HepG2 (cell line): ENCODE data around the gene DNAJC5. TPM values are rescaled to one million over a fixed set of nuclear protein-coding genes. Genes with fewer than 3 reads are reported as not detected.

Source experiments
- ATAC-seq: fragments of 200-7000 bp; cut with Tn5 transposase; 3 replicates; pipeline ENCODE4 v1.9.1; 2020; ENCODE audit warnings: mild to moderate bottlenecking, moderate library complexity
- BruUV-seq: library from RNA; stranded (reverse); fragments of 400-500 nt; replicated peaks from 2 replicates; lab custom pipeline; 2021; lab: Mats Ljungman, UMichigan
- CTCF ChIA-PET: fragments of 300-600 bp; formaldehyde crosslinking; extraction: SDS; loops from one replicate; lab custom pipeline; 2021; ENCODE audit warnings: low total read pairs, inconsistent platforms, low intra/inter-chr PET ratio; lab: Yijun Ruan, JAX
- POLR2A ChIA-PET: fragments of 350-600 bp; sonication (Branson Sonifier 250); formaldehyde crosslinking; loops from one replicate; lab custom pipeline; 2020; ENCODE audit warnings: antibody characterized with exemption, inconsistent platforms; lab: Yijun Ruan, JAX
- DNase-seq: peaks from one replicate; pipeline ENCODE4 v3.0.0-alpha.2; 2015; ENCODE audit warnings: low spot score
- FAIRE-seq: peaks from 3 replicates; lab custom pipeline; 2011; peaks lifted over from hg19 to GRCh38; lab: Jason Lieb, UNC
- H2AFZ ChIP-seq: one replicate; pipeline ENCODE4 v1.6.1; 2011; ENCODE audit warnings: low read length, inconsistent platforms
- H3K27ac ChIP-seq: fragments of 300-600 bp; 3 replicates; pipeline ENCODE4 v1.8.0; 2011; ENCODE audit warnings: mixed run types, mild to moderate bottlenecking, mixed read lengths, low read length, inconsistent platforms; ENCODE audit not compliant: insufficient read depth; ENCODE audit errors: extremely low read length
- H3K27me3 ChIP-seq, 2 experiments: fragments of 200-600 bp in 1 of 2; 2 replicates in 1 of 2; 3 replicates in 1 of 2; pipeline versions ENCODE4 v1.6.0 to v1.8.0; 2011; ENCODE audit warnings: low read length in 2 of 2, mild to moderate bottlenecking in 2 of 2, moderate library complexity in 2 of 2, inconsistent platforms in 1 of 2; ENCODE audit not compliant: insufficient read depth in 2 of 2, control insufficient read depth in 1 of 2
- H3K36me3 ChIP-seq, 2 experiments: fragments of 200-600 bp in 1 of 2; replicated peaks in 1 of 2; 2 replicates in 1 of 2; 3 replicates in 1 of 2; pipeline versions ENCODE4 v1.5.1 to v1.8.0; 2011; ENCODE audit warnings: low read length in 2 of 2, inconsistent platforms in 1 of 2; ENCODE audit not compliant: insufficient read depth in 2 of 2, control insufficient read depth in 1 of 2
- H3K4me1 ChIP-seq: 2 replicates; pipeline ENCODE4 v1.5.1; 2012; ENCODE audit warnings: low read length, inconsistent platforms; ENCODE audit not compliant: insufficient read depth
- H3K4me2 ChIP-seq: 2 replicates; pipeline ENCODE4 v1.6.0; 2011; ENCODE audit warnings: low read depth, low read length, inconsistent platforms
- H3K4me3 ChIP-seq, 3 experiments: fragments of 200-600 bp in 1 of 3; sonication (generic), shearing (Covaris generic) in 1 of 3; replicated peaks in 1 of 3; 2 replicates each; pipeline ENCODE4 v1.5.1; 2011 to 2016; ENCODE audit warnings: low read length in 3 of 3, inconsistent platforms in 2 of 3, low read depth in 2 of 3, mild to moderate bottlenecking in 2 of 3, control low read depth in 1 of 3, mixed read lengths in 1 of 3; ENCODE audit not compliant: insufficient read depth in 1 of 3
- H3K79me2 ChIP-seq: one replicate; pipeline ENCODE4 v1.6.1; 2011; ENCODE audit warnings: low read length, inconsistent platforms; ENCODE audit not compliant: insufficient read depth
- H3K9ac ChIP-seq: 2 replicates; pipeline ENCODE4 v1.6.0; 2011; ENCODE audit warnings: mild to moderate bottlenecking, low read depth, low read length, inconsistent platforms; ENCODE audit not compliant: insufficient read depth
- H3K9me3 ChIP-seq: 2 replicates; pipeline ENCODE4 v1.5.1; 2012; ENCODE audit warnings: mild to moderate bottlenecking, low read length
- H4K20me1 ChIP-seq: 2 replicates; pipeline ENCODE4 v1.6.0; 2011; ENCODE audit warnings: inconsistent platforms, mild to moderate bottlenecking, low read length, moderate library complexity; ENCODE audit not compliant: insufficient read depth
- AGO2 ChIP-seq: fragments of 200-400 bp; formaldehyde crosslinking; optimal IDR thresholded peaks from 2 replicates; pipeline ENCODE3; 2017; ENCODE audit warnings: mild to moderate bottlenecking, low read depth, low read length, moderate library complexity
- CENPT ChIP-seq: sonication (generic); formaldehyde crosslinking; IDR thresholded peaks from 2 replicates; pipeline ENCODE4 v1.8.0; 2022; ENCODE audit warnings: low read depth, mild to moderate bottlenecking, moderate library complexity, missing genetic modification reagents
- CENPX ChIP-seq: sonication (generic); formaldehyde crosslinking; IDR thresholded peaks from 2 replicates; pipeline ENCODE4 v1.9.0; 2021; ENCODE audit warnings: mild to moderate bottlenecking, missing genetic modification reagents, moderate library complexity
- HDAC1 ChIP-seq: sonication (generic); formaldehyde crosslinking; IDR thresholded peaks from 2 replicates; pipeline ENCODE4 v1.5.1; 2020; ENCODE audit warnings: mild to moderate bottlenecking, missing genetic modification reagents
- MYC ChIP-seq: sonication (generic); formaldehyde crosslinking; IDR thresholded peaks from 2 replicates; pipeline ENCODE4 v1.9.0; 2021; ENCODE audit warnings: missing genetic modification reagents, borderline replicate concordance
- NFIC ChIP-seq: IDR thresholded peaks from 2 replicates; pipeline ENCODE4 v1.6.1; 2012; ENCODE audit warnings: mild to moderate bottlenecking, low read length, inconsistent platforms
- RXRA ChIP-seq: sonication (generic); formaldehyde crosslinking; IDR thresholded peaks from 2 replicates; pipeline ENCODE4 v1.5.1; 2020; ENCODE audit warnings: missing genetic modification reagents
- SALL1 ChIP-seq: sonication (generic); formaldehyde crosslinking; IDR thresholded peaks from 2 replicates; pipeline ENCODE4 v1.8.0; 2022; ENCODE audit warnings: mild to moderate bottlenecking, missing genetic modification reagents
- ZNF687 ChIP-seq: sonication (generic); formaldehyde crosslinking; IDR thresholded peaks from 2 replicates; pipeline ENCODE4 v1.5.1; 2020; ENCODE audit warnings: mild to moderate bottlenecking, missing genetic modification reagents, moderate library complexity
- WGBS: methylation state at CpG from one replicate; pipeline ENCODE4 v1.1.6; 2017; ENCODE audit warnings: low lambda C conversion rate; 5-methylcytosine and 5-hydroxymethylcytosine counted together
- in situ Hi-C: cut with HindIII; loops from 2 replicates; pipeline ENCODE4 v1.10.0; 2017; ENCODE audit warnings: low pct_unique_long_range_greater_than_20kb; ENCODE audit not compliant: extremely low pct_ligation_motif_present
- intact Hi-C: fragments of 100-400 bp; cut with micrococcal nuclease; formaldehyde crosslinking; loops from one replicate; pipeline ENCODE4 v1.10.0; 2022; ENCODE audit not compliant: unreplicated experiment
- polyA plus RNA-seq, 8 experiments: library from polyadenylated mRNA; depleted of rRNA in 3 of 8; stranded (reverse) in 7 of 8; unstranded in 1 of 8; fragments of >200 nt; fragmentation: Illumina TruSeq in 4 of 8; extraction: Trizol in 4 of 8; gene quantifications; 2 replicates each; pipeline versions ENCODE4 v1.2.1 to v1.2.3, GENCODE V29; 2011 to 2016; ENCODE audit warnings: low read depth in 4 of 8, missing spikeins in 1 of 8, mixed read lengths in 1 of 8; ENCODE audit not compliant: insufficient read depth in 1 of 8
- total RNA-seq, 5 experiments: library from RNA; depleted of rRNA; stranded (reverse); fragments of >200 nt; fragmentation: Illumina TruSeq; extraction: Trizol; gene quantifications; 2 replicates each; pipeline ENCODE4 v1.2.3, GENCODE V29; 2016; ENCODE audit warnings: low read depth in 1 of 5
- TF ChIP-seq, protein P1 (sequence below): sonication (generic); formaldehyde crosslinking; IDR thresholded peaks from 2 replicates; pipeline ENCODE4 v1.5.1; 2020; ENCODE audit warnings: mild to moderate bottlenecking, missing genetic modification reagents, borderline replicate concordance

The DNAJC5 gene
- total and polyA plus RNA-seq, 2 of the 13 experiments (the other 11 are each of a cell fraction or from before 2014, with no cell fraction given): 42.8 to 64.5 TPM

GRCh38 chr20:63876489-63877036, 18.4 kb upstream of the DNAJC5 start (continued):
- 0 out of 2 replicates have a peak, but pooled peaks have one; percentile 5 for TF ChIP-seq ZNF687
- peak; percentile 61 for TF ChIP-seq AGO2

GRCh38 chr20:63877755-63878470, 17.0 kb upstream of the DNAJC5 start:
- ATAC-seq (no peak), DNase-seq (no peak), FAIRE-seq (no peak)
- Histone ChIP-seq H3K79me2 (peaks cover 43% of the 10 kb centered on the region), H2AFZ (no peak overlapping the region), H3K9me3 (no peaks in the 10 kb centered on the region), H3K36me3 (peaks cover 69 to 75% of the 10 kb centered on the region in 2 experiments), H3K9ac (no peak overlapping the region), H3K4me2 (no peak overlapping the region), H3K4me3 (no peak overlapping the region), H3K27me3 (no peaks in the 10 kb centered on the region), H4K20me1 (peaks cover 40% of the 10 kb centered on the region; the same call in 1 of the 2 replicates), H3K4me1 (no peaks in the 10 kb centered on the region), H3K27ac (no peak overlapping the region)
- TSS peak; percentile 17 for BruUV-seq
- in situ Hi-C loops: no loop called here
- intact Hi-C loops: no loop called here
- WGBS: 97% methylated on average over 32 of the region's 32 CpGs
- ChIA-PET POLR2A (interaction anchor here (1.1 to 1.5 kb wide), 2 partner anchors 13 to 17 kb away, joined by 3 to 6 read pairs; partner anchors contain the start of genes DNAJC5 and TPD52L2), CTCF (no interaction called here)
- peak; percentile 12; the same call in 1 of the 2 replicates for TF ChIP-seq SALL1
- no peak for TF ChIP-seq MYC
- no peak for TF ChIP-seq HDAC1
- no peak for TF ChIP-seq CENPT (CRISPR knock-in tag)
- TF ChIP-seq, protein P1, sequence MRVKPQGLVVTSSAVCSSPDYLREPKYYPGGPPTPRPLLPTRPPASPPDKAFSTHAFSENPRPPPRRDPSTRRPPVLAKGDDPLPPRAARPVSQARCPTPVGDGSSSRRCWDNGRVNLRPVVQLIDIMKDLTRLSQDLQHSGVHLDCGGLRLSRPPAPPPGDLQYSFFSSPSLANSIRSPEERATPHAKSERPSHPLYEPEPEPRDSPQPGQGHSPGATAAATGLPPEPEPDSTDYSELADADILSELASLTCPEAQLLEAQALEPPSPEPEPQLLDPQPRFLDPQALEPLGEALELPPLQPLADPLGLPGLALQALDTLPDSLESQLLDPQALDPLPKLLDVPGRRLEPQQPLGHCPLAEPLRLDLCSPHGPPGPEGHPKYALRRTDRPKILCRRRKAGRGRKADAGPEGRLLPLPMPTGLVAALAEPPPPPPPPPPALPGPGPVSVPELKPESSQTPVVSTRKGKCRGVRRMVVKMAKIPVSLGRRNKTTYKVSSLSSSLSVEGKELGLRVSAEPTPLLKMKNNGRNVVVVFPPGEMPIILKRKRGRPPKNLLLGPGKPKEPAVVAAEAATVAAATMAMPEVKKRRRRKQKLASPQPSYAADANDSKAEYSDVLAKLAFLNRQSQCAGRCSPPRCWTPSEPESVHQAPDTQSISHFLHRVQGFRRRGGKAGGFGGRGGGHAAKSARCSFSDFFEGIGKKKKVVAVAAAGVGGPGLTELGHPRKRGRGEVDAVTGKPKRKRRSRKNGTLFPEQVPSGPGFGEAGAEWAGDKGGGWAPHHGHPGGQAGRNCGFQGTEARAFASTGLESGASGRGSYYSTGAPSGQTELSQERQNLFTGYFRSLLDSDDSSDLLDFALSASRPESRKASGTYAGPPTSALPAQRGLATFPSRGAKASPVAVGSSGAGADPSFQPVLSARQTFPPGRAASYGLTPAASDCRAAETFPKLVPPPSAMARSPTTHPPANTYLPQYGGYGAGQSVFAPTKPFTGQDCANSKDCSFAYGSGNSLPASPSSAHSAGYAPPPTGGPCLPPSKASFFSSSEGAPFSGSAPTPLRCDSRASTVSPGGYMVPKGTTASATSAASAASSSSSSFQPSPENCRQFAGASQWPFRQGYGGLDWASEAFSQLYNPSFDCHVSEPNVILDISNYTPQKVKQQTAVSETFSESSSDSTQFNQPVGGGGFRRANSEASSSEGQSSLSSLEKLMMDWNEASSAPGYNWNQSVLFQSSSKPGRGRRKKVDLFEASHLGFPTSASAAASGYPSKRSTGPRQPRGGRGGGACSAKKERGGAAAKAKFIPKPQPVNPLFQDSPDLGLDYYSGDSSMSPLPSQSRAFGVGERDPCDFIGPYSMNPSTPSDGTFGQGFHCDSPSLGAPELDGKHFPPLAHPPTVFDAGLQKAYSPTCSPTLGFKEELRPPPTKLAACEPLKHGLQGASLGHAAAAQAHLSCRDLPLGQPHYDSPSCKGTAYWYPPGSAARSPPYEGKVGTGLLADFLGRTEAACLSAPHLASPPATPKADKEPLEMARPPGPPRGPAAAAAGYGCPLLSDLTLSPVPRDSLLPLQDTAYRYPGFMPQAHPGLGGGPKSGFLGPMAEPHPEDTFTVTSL (CRISPR knock-in tag): no peak
- no peak for TF ChIP-seq CENPX (CRISPR knock-in tag)
- no peak for TF ChIP-seq NFIC
- 0 out of 2 replicates have a peak, but pooled peaks have one; percentile 16 for TF ChIP-seq RXRA (CRISPR knock-in tag)
